ENCODE results near the gene CRKL. TPM values are rescaled to one million over a fixed set of nuclear protein-coding genes. Genes with fewer than 3 reads are reported as not detected.

CRKL gene
- total RNA-seq, 1 experiment from 2014 or later: 106 TPM

- Histone ChIP-seq H3T11ph (ENCODE audit: low read length) (no peak overlapping the region), H3K18ac (ENCODE audit: insufficient read length, low read depth, low read length) (no peak overlapping the region), H3K79me1 (ENCODE audit: insufficient read depth, low read depth, low read length, poor library complexity, severe bottlenecking) (no peaks in the 10 kb centered on the region), H3K56ac (ENCODE audit: insufficient read length, low read depth, low read length) (no peak overlapping the region), H3K4me1 (ENCODE audit: insufficient read depth, low read length) (0 out of 2 replicates have a peak, but pooled peaks cover 2% of the 10 kb centered on the region), H2BK15ac (ENCODE audit: low read depth, low read length) (no peak overlapping the region), H3K4me2 (ENCODE audit: insufficient read depth, insufficient read length, low read length) (peak overlapping the region; percentile 42), H4K20me1 (ENCODE audit: control insufficient read depth, insufficient read depth, insufficient read length) (no peaks in the 10 kb centered on the region), H3K27ac (ENCODE audit: insufficient read length, low read depth, low read length) (no peak overlapping the region), H3K27me3 (ENCODE audit: insufficient read depth, low read length) (no peaks in the 10 kb centered on the region; the same call in 1 of the 2 replicates), H4K8ac (replicated peaks; ENCODE audit: insufficient read length, low read depth, low read length) (no peak overlapping the region), H3K14ac (ENCODE audit: insufficient read depth, low read length) (no peak overlapping the region), H2BK20ac (ENCODE audit: low read depth, low read length, poor library complexity, severe bottlenecking) (no peak overlapping the region), H3K23me2 (ENCODE audit: insufficient read length, low read depth, low read length, poor library complexity, severe bottlenecking) (peaks cover 14% of the 10 kb centered on the region), H3K4ac (ENCODE audit: low read depth, low read length) (no peak overlapping the region), H3K23ac (ENCODE audit: insufficient read length, low read depth, low read length) (no peak overlapping the region), H2BK12ac (ENCODE audit: insufficient read length, low read depth, low read length) (no peak overlapping the region), H2AK5ac (ENCODE audit: insufficient read length, low read length) (no peak overlapping the region), H4K5ac (ENCODE audit: insufficient read length, low read depth, low read length) (no peak overlapping the region), H3K79me2 (ENCODE audit: insufficient read depth, low read length) (no peaks in the 10 kb centered on the region), H2BK120ac (ENCODE audit: low read depth, low read length, poor library complexity, severe bottlenecking) (no peak overlapping the region), H2BK5ac (ENCODE audit: insufficient read length, low read length) (no peak overlapping the region), H3K9ac (ENCODE audit: extremely low read depth, insufficient read length, low read length) (no peak overlapping the region), H4K91ac (ENCODE audit: insufficient read length, low read depth, low read length) (no peak overlapping the region), H2AFZ (ENCODE audit: low read length) (no peak overlapping the region), H3K9me3 (ENCODE audit: control insufficient read depth, low read depth, low read length) (no peaks in the 10 kb centered on the region)
- Mint-ChIP-seq H3K27ac (peak overlapping the region in 1 of 3 experiments; percentile 73; a peak in 1 of 7 replicates), H3K4me3 (peak overlapping the region in 1 of 2 experiments; percentile 42; a peak in 2 of 5 replicates), H3K9me3 (peaks cover 13 to 15% of the 10 kb centered on the region in 2 experiments), H3K27me3 (ENCODE audit: low read depth) (peaks cover 45% of the 10 kb centered on the region), H3K4me1 (peaks cover 28 to 30% of the 10 kb centered on the region in 2 experiments), H3K36me3 (ENCODE audit: insufficient read depth in 1 of 3, low read depth in 3 of 3) (peaks cover 4 to 15% (median 7%) of the 10 kb centered on the region in 3 experiments; a peak in 5 of 7 replicates)
- TF ChIP-seq CTCF (conservative IDR thresholded peaks at IDR 0.05): no peak
- WGBS (ENCODE audit: extremely low coverage, insufficient read length, low lambda C conversion rate): no CpG with 5 or more reads among the region's 4 CpGs
- DNase-seq: no peak
Observed at GRCh38 chr22:20980523-20980922, 63.3 kb downstream of the CRKL start.
